KMS-11 (cell line): Measurements from ENCODE around the gene SPRR2F.
"Not testable (repeated sequence)": the region's sequence is repeated elsewhere in the genome, so short reads cannot be mapped to it uniquely, and the experiment has no call there.

Source experiments
- H2AFZ ChIP-seq: fragments of 200-600 bp; sonication (generic); 2 replicates; pipeline ENCODE4 v1.6.1; 2016; ENCODE audit warnings: antibody characterized with exemption, mixed run types, low read depth
- H3K27ac ChIP-seq: fragments of 200-600 bp; sonication (generic); 2 replicates; pipeline ENCODE4 v1.6.1; 2016; ENCODE audit warnings: mild to moderate bottlenecking, mixed run types
- H3K27me3 ChIP-seq: fragments of 200-600 bp; sonication (generic); 2 replicates; pipeline ENCODE4 v1.6.1; 2017; ENCODE audit warnings: mild to moderate bottlenecking, low read depth, mixed run types, moderate library complexity; ENCODE audit not compliant: insufficient read depth
- H3K36me3 ChIP-seq: fragments of 200-600 bp; sonication (generic); 2 replicates; pipeline ENCODE4 v1.6.1; 2017; ENCODE audit warnings: mild to moderate bottlenecking, mixed run types; ENCODE audit not compliant: insufficient read depth
- H3K4me1 ChIP-seq: fragments of 200-600 bp; sonication (generic); 2 replicates; pipeline ENCODE4 v1.6.1; 2016; ENCODE audit warnings: mild to moderate bottlenecking, low read depth, mixed run types; ENCODE audit not compliant: poor library complexity, severe bottlenecking
- H3K4me2 ChIP-seq: fragments of 200-600 bp; sonication (generic); 2 replicates; pipeline ENCODE4 v1.7.0; 2016; ENCODE audit warnings: mild to moderate bottlenecking, mixed run types
- H3K4me3 ChIP-seq: fragments of 200-600 bp; sonication (generic); IDR thresholded peaks from 2 replicates; pipeline ENCODE4 v1.6.1; 2017; ENCODE audit warnings: low read depth, low read length, mixed read lengths; ENCODE audit not compliant: insufficient read depth
- H3K79me2 ChIP-seq: fragments of 200-600 bp; sonication (generic); 2 replicates; pipeline ENCODE4 v1.6.1; 2016; ENCODE audit warnings: low read depth, mixed run types; ENCODE audit not compliant: insufficient read depth
- H3K9ac ChIP-seq: fragments of 200-600 bp; sonication (generic); 2 replicates; pipeline ENCODE4 v1.6.1; 2016; ENCODE audit warnings: mild to moderate bottlenecking, mixed run types
- H4K20me1 ChIP-seq: fragments of 200-600 bp; sonication (generic); 2 replicates; pipeline ENCODE4 v1.6.1; 2016; ENCODE audit warnings: mild to moderate bottlenecking, mixed run types; ENCODE audit not compliant: insufficient read depth
- CTCF ChIP-seq: fragments of 200-600 bp; sonication (generic); conservative IDR thresholded peaks from 2 replicates; pipeline ENCODE4 v1.6.1; 2017; ENCODE audit warnings: low read depth, mild to moderate bottlenecking, antibody characterized with exemption, low read length, moderate library complexity, mixed read lengths

The SPRR2F gene

GRCh38 chr1:153127296-153127695, 14.0 kb upstream of the SPRR2F start:
- Histone ChIP-seq H3K4me3 (no peak overlapping the region), H3K79me2 (no peaks in the 10 kb centered on the region), H3K27me3 (no peaks in the 10 kb centered on the region), H3K4me1 (no peaks in the 10 kb centered on the region), H3K4me2 (no peak overlapping the region), H3K36me3 (no peaks in the 10 kb centered on the region), H2AFZ (no peak overlapping the region), H4K20me1 (no peaks in the 10 kb centered on the region), H3K27ac (no peak overlapping the region), H3K9ac (no peak overlapping the region)
- no peak for TF ChIP-seq CTCF

DNA sequence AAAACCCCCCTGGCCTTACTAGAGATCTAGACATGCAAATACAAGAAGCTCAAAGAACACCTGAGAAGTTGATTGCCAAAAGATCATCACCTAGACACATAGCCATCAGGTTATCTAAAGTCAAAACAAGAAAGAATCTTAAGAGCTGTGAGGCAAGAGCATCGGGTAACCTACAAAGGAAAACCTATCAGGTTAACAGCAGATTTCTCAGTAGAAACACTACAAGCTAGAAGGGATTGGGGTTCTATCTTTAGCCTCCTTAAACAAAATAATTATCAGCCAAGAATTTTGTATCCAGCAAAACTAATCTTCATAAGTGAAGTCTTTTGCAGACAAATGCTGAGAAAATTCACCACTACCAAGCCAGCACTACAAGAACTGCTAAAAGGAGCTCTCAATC, 12.2 kb upstream of the SPRR2F start:
- no peak overlapping the region for H2AFZ ChIP-seq
- no peaks in the 10 kb centered on the region for H3K79me2 ChIP-seq
- H3K36me3 ChIP-seq, result no peaks in the 10 kb centered on the region
- H3K4me3 ChIP-seq, result no peak overlapping the region
- H3K4me2 ChIP-seq, result no peak overlapping the region
- no peaks in the 10 kb centered on the region for H3K27me3 ChIP-seq
- no peaks in the 10 kb centered on the region for H3K4me1 ChIP-seq
- H3K9ac ChIP-seq, result no peak overlapping the region
- TF ChIP-seq CTCF, result no peak
- H3K27ac ChIP-seq, result no peak overlapping the region
- no peaks in the 10 kb centered on the region for H4K20me1 ChIP-seq

DNA sequence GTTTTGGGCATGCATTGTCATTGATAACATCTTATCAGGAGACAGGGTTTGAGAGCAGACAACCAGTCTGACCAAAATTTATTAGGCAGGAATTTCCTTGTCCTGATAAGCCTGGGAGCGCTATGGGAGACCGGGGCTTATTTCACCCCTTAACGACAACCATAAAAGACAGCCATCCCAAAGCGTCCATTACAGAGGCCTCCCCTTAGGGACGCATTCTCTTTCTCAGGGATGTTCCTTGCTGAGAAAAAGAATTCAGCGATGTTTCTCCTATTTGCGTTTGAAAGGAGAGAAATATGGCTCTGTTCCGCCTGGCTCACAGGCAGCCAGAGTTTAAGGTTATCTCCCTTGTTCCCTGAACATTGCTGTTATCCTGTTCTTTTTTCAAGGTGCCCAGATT, 10.5 kb upstream of the SPRR2F start:
- not testable (repeated sequence) for H3K4me1 ChIP-seq, H3K79me2 ChIP-seq, H3K36me3 ChIP-seq, H4K20me1 ChIP-seq, H3K27ac ChIP-seq, H3K9ac ChIP-seq, H2AFZ ChIP-seq, H3K4me2 ChIP-seq, H3K27me3 ChIP-seq, H3K4me3 ChIP-seq

DNA sequence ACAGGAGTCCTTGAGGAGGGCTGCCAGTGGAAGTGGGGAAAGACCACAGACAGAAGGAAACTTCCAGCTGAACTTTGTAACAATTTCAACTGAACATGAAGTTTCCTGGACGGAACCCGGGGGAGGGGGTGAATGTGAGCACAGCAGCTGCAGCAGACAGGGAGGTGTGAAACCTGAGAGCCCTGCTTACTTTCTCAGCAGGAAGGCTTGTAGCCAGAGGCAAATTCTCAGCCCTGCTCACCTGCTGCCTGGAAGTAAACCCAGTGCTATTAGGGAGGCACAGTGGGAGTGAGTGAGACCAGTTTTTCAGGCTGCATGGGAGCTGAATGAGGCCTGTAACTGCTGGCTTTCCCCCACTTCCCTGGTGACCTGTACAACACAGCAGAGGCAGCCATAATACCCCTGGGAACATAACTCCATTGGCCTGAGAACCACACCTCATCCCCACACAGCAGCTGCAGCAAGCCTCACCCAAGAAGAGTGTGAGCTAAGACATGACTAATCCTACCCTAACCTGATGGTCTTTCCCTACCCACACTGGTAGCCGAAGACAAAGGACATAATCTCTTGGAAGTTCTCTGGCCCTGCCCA, 9.6 kb upstream of the SPRR2F start:
- Histone ChIP-seq H2AFZ (no peak overlapping the region; the same call in 1 of the 2 replicates), H3K4me3 (no peak overlapping the region), H3K79me2 (no peaks in the 10 kb centered on the region), H3K27me3 (no peaks in the 10 kb centered on the region), H3K27ac (no peak overlapping the region), H4K20me1 (no peaks in the 10 kb centered on the region), H3K4me2 (no peak overlapping the region), H3K4me1 (no peaks in the 10 kb centered on the region), H3K36me3 (no peaks in the 10 kb centered on the region), H3K9ac (no peak overlapping the region)
- TF ChIP-seq CTCF, result no peak

- Histone ChIP-seq H3K27me3 (no peaks in the 10 kb centered on the region), H3K9ac (no peak overlapping the region), H3K4me2 (no peak overlapping the region), H4K20me1 (no peaks in the 10 kb centered on the region), H3K36me3 (no peaks in the 10 kb centered on the region), H3K27ac (no peak overlapping the region), H3K4me3 (no peak overlapping the region), H3K4me1 (no peaks in the 10 kb centered on the region), H2AFZ (no peak overlapping the region), H3K79me2 (no peaks in the 10 kb centered on the region)
- TF ChIP-seq CTCF, result no peak
Measured at GRCh38 chr1:153120945-153121344, 7.6 kb upstream of the SPRR2F start.
